Psoas muscle (tissue), 8 donors: Measurements from ENCODE around the gene HES2. TPM values are rescaled to one million over a fixed set of nuclear protein-coding genes. Genes with fewer than 3 reads are reported as not detected.

Experiments
- ATAC-seq, 4 donors: fragments of 200-7000 bp; cut with Tn5 transposase; one replicate each; pipeline ENCODE4 v1.9.1; 2020; ENCODE audit warnings: moderate library complexity in 3 of 4, mild to moderate bottlenecking in 2 of 4
- DNase-seq, 2 donors: peaks; one replicate each; pipeline ENCODE4 v3.0.0-alpha.2; 2020
- H3K27ac ChIP-seq: fragments of 200-600 bp; one replicate; pipeline ENCODE4 v1.8.0; 2022
- H3K27me3 ChIP-seq, 3 donors: fragments of 200-600 bp in 1 of 3; one replicate each; pipeline versions ENCODE4 v1.6.1 to v1.8.0; 2013 to 2022; ENCODE audit warnings: low read length in 2 of 3, mild to moderate bottlenecking in 2 of 3, moderate library complexity in 1 of 3; ENCODE audit not compliant: insufficient read depth in 3 of 3
- H3K36me3 ChIP-seq, 2 donors: fragments of 200-600 bp in 1 of 2; one replicate each; pipeline versions ENCODE4 v1.6.1 to v1.8.0; 2013 to 2022; ENCODE audit warnings: low read depth in 1 of 2, mild to moderate bottlenecking in 1 of 2, moderate library complexity in 1 of 2; ENCODE audit not compliant: insufficient read depth in 1 of 2
- H3K4me1 ChIP-seq: fragments of 200-600 bp; one replicate; pipeline ENCODE4 v1.8.0; 2022
- H3K4me3 ChIP-seq: fragments of 200-600 bp; one replicate; pipeline ENCODE4 v1.8.0; 2022; ENCODE audit warnings: mild to moderate bottlenecking
- H3K9me3 ChIP-seq: fragments of 200-600 bp; one replicate; pipeline ENCODE4 v1.8.0; 2022
- WGBS, 3 donors: extraction: QIAGEN DNeasy Blood & Tissue Kit; methylation state at CpG; one replicate each; pipeline versions ENCODE4 v1.1.6 to v1.1.7; 2013; 5-methylcytosine and 5-hydroxymethylcytosine counted together
- intact Hi-C, 2 donors: fragments of 100-400 bp; cut with DNase I; formaldehyde crosslinking; loops; one replicate each; pipeline versions ENCODE4 v1.11.0 to v1.14.2; 2022
- polyA plus RNA-seq, 3 donors: library from polyadenylated mRNA; stranded (reverse); fragments of 200-250 nt; gene quantifications; one replicate each; pipeline ENCODE4 v1.2.3, GENCODE V29; 2013
- total RNA-seq, 4 donors: library from RNA; stranded (reverse); fragmentation: NEBNext Ultra II Directional in 2 of 4; extraction: Animal tissue kit (Norgen Biotek cat#: 25700) in 2 of 4; gene quantifications; one replicate each; pipeline versions ENCODE4 v1.2.1 to v1.2.4, GENCODE V29; 2021 to 2023
- TF ChIP-seq, protein P1 (sequence below): fragments of 200-600 bp; IDR thresholded peaks from one replicate; pipeline ENCODE4 v1.8.0; 2022; ENCODE audit warnings: antibody characterized with exemption
- donor health status: healthy with polysubstance abuse.
- donor health status: DM: no; HTN: no; CAD: no; lungs with moderate emphysema.
- donor health status: Bipolar disorder and iron deficiency.
- donor health status: healthy.
- donor health status: DM: yes; HTN: yes; CAD: no.
- donor health status: DM: no; HTN: no; CAD: no.
- donor health status: DM: no; HTN: no; CAD: no.
- donor health status: DM: yes; HTN: yes; CAD: no.

HES2 gene
- total and polyA plus RNA-seq, 7 donors: 0.06 to 0.13 TPM; not detected in 5

DNA sequence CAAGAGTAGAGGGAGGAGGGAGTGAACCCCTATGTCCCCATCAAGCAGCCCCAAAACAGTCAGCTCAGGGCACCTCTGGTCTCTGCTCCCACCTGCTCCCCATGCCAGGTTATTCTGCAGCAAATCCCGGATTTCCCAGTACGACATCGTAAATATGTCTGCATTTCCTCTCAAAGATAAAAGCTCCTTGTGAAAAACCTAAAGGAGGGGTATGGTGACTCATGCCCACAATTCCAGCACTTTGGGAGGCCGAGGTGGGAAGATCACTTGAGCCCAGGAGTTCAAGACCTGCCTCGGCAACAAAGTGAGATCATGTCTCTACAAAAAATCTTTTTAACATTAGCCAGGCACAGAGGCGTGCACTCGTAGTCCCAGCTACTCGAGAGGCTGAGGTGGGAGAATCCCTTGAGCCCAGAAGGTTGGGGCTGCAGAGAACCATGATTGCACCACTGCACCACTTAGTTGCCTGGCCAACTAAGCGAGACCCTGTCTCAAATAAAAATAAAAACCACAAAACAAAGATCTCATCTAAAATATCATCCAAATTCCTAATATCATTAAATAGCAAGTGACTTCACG lies 33.3 kb downstream of the HES2 start:
- TF ChIP-seq, protein P1, sequence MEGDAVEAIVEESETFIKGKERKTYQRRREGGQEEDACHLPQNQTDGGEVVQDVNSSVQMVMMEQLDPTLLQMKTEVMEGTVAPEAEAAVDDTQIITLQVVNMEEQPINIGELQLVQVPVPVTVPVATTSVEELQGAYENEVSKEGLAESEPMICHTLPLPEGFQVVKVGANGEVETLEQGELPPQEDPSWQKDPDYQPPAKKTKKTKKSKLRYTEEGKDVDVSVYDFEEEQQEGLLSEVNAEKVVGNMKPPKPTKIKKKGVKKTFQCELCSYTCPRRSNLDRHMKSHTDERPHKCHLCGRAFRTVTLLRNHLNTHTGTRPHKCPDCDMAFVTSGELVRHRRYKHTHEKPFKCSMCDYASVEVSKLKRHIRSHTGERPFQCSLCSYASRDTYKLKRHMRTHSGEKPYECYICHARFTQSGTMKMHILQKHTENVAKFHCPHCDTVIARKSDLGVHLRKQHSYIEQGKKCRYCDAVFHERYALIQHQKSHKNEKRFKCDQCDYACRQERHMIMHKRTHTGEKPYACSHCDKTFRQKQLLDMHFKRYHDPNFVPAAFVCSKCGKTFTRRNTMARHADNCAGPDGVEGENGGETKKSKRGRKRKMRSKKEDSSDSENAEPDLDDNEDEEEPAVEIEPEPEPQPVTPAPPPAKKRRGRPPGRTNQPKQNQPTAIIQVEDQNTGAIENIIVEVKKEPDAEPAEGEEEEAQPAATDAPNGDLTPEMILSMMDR: no peak
- DNase-seq: no peak
- 84 to 89% (median 86%) methylated on average over 10 of the region's 10 CpGs for WGBS, 3 donors
- Histone ChIP-seq H3K4me3 (no peak overlapping the region), H3K36me3 (no peaks in the 10 kb centered on the region), H3K9me3 (no peaks in the 10 kb centered on the region), H3K27me3 (no peaks in the 10 kb centered on the region), H3K27ac (no peak overlapping the region), H3K4me1 (no peaks in the 10 kb centered on the region)
- intact Hi-C loops: no loop called here
- no peak for ATAC-seq

DNA sequence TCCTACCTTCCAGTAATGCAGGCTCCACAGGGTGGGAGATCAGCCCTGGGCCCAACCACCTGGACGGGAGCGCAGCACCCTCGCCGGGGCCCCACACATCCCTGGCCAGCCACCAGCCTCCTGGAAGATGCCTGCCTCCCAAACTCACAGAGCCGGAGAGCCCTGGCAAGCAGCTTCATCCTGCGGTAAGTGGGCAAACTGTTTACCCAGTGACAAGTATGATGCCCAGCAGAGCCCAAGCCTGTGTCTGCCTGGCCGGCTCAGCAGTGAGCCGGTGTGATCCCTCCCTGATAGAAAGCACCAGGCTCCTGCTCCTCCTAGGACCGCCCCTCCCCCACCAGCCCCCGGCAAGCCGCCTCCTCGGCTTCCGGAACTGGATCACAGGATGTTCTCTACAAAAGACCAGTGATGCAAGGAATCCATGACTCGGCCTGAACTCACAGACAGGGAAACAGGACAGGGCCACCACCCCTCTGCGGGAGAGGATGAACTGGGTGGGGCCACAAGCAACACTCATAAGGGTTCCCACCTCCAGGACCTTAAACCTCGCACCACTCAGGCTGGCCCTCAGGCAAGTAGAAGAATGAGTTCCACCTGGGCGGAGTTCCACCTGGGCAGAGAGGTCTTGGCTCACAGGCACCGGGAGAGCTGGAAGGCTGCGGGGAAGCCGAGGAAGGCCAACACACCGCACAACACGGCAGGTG lies 34.1 kb downstream of the HES2 start:
- Histone ChIP-seq H3K27ac (no peak overlapping the region), H3K27me3 (no peaks in the 10 kb centered on the region), H3K36me3 (no peaks in the 10 kb centered on the region), H3K4me1 (no peaks in the 10 kb centered on the region), H3K4me3 (no peak overlapping the region), H3K9me3 (no peaks in the 10 kb centered on the region)
- intact Hi-C loops: no loop called here
- 37 to 61% (median 42%) methylated on average over 20 to 22 of the region's 22 CpGs for WGBS, 3 donors
- DNase-seq (peak in 1 of 2 donors; percentile 35), ATAC-seq (peak in 3 of 4 donors; percentile 44 to 61 (median 59))
- TF ChIP-seq, protein P1: no peak

DNA sequence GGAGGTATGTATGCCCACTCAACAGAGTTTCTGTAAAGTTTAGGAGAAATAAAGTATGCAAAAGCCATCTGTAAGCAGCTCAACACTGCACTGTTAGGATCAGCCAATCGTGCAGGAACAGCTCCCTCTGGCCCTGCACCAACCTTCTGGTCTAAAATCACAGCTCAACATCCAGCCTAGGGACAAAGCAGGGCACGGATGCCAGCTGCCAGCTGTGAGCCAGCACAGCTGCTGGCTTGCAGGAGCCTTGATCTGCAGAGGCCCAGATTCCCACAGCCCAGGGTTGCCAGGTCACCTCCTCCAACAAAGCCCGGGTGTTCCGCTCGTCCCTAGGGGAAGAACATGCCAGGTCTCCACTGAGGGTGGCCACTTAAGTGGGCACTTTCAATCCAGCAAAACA lies 34.8 kb downstream of the HES2 start:
- no peak overlapping the region for H3K27ac ChIP-seq
- H3K4me3 ChIP-seq: no peak overlapping the region
- intact Hi-C loops: no loop called here
- H3K9me3 ChIP-seq: no peaks in the 10 kb centered on the region
- no peaks in the 10 kb centered on the region for H3K4me1 ChIP-seq
- WGBS, 3 donors: 39 to 46% (median 43%) methylated on average over 3 to 5 of the region's 5 CpGs
- TF ChIP-seq, protein P1: no peak
- H3K36me3 ChIP-seq: no peaks in the 10 kb centered on the region
- no peaks in the 10 kb centered on the region for H3K27me3 ChIP-seq
- DNase-seq: no peak
- ATAC-seq: peak in 3 of 4 donors; percentile 22 to 60 (median 40)

DNA sequence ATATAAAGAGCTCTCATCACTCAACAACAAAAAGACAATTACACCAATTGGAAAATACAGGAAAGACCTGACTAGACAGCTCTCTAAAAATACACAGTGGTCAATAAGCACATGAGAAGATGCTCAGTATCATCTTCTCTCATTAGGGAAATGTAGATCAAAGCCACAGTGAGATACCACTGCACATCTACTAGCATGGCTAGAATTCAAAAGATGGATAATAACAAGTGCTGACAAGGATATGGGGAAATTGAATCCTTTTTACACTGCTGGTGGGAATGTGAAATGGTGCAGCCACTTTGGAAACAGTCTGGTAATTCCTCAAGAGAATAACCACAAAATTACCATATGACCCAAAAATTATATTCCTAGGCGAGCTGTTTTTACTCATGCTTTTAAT lies 35.6 kb downstream of the HES2 start:
- no peak for ATAC-seq
- DNase-seq: no peak
- Histone ChIP-seq H3K27me3 (no peaks in the 10 kb centered on the region), H3K27ac (no peak overlapping the region), H3K9me3 (no peaks in the 10 kb centered on the region), H3K36me3 (no peaks in the 10 kb centered on the region), H3K4me1 (no peaks in the 10 kb centered on the region), H3K4me3 (no peak overlapping the region)
- TF ChIP-seq, protein P1: no peak
- intact Hi-C loops: no loop called here
- 96 to 100% (median 100%) methylated on average over 1 of the region's 1 CpG for WGBS, 3 donors
